ENCODE measurements around the gene FBXL7. TPM values are rescaled to one million over a fixed set of nuclear protein-coding genes. Genes with fewer than 3 reads are reported as not detected.

The FBXL7 gene
- total and polyA plus RNA-seq, 2 donors (not counting 3 experiments of a cell fraction or from before 2014, with no cell fraction given), result 23.5 to 32.2 TPM

- no peak overlapping the region for H2AFZ ChIP-seq (ENCODE audit: low read depth, low read length)
- dilution Hi-C loops (cut with MboI; ENCODE audit: extremely low pct_ligation_motif_present, low sequenced_read_pairs), result no loop called here
- H3K9me3 ChIP-seq (replicated peaks; ENCODE audit: control insufficient read depth, insufficient read depth, low read length), result no peaks in the 10 kb centered on the region
- H3K27ac ChIP-seq (ENCODE audit: insufficient read depth, low read depth, low read length), result no peak overlapping the region
- ChIA-PET POLR2A (no interaction called here), CTCF (no interaction called here)
- no peak overlapping the region for H3K9ac ChIP-seq (replicated peaks; ENCODE audit: extremely low read depth, insufficient read depth, low read length)
- FAIRE-seq (no peak), DNase-seq (ENCODE audit: low read depth, low spot score) (peak; percentile 14)
- no peaks in the 10 kb centered on the region for H3K36me3 ChIP-seq (ENCODE audit: control insufficient read depth in 2 of 2, extremely low read depth in 1 of 2, insufficient read depth in 2 of 2, low read length in 2 of 2)
- H3K27me3 ChIP-seq (ENCODE audit: control insufficient read depth in 2 of 2, insufficient read depth in 2 of 2, low read length in 2 of 2), result no peaks in the 10 kb centered on the region
- peaks cover 6% of the 10 kb centered on the region for H3K79me2 ChIP-seq (ENCODE audit: control insufficient read depth, insufficient read depth, low read length)
- no peak overlapping the region for H3K4me3 ChIP-seq (replicated peaks in 1 of 3; ENCODE audit: insufficient read depth in 1 of 3, low read depth in 1 of 3, low read length in 3 of 3)
- H3K4me2 ChIP-seq (ENCODE audit: insufficient read depth, low read length), result no peak overlapping the region
- TF ChIP-seq, protein P1, sequence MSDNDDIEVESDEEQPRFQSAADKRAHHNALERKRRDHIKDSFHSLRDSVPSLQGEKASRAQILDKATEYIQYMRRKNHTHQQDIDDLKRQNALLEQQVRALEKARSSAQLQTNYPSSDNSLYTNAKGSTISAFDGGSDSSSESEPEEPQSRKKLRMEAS (IDR thresholded peaks at IDR 0.05; ENCODE audit: insufficient read depth, insufficient read length), result no peak
- H4K20me1 ChIP-seq (replicated peaks; ENCODE audit: control insufficient read depth, extremely low read depth, insufficient read depth, low read length), result no peaks in the 10 kb centered on the region
- no TSS peak for BruUV-seq (replicated peaks)
- H3K4me1 ChIP-seq (ENCODE audit: control insufficient read depth, extremely low read depth, insufficient read depth, low read length), result peaks cover 27% of the 10 kb centered on the region
- intact Hi-C loops (cut with micrococcal nuclease), result no loop called here
- H3K9me1 ChIP-seq (replicated peaks; ENCODE audit: control insufficient read depth, extremely low read depth, insufficient read depth, low read length), result no peaks in the 10 kb centered on the region
Observed at GRCh38 chr5:15722305-15722704, 222.3 kb downstream of the FBXL7 start.

- intact Hi-C loops (cut with micrococcal nuclease), result no loop called here
- H3K9me1 ChIP-seq (replicated peaks; ENCODE audit: control insufficient read depth, extremely low read depth, insufficient read depth, low read length), result no peaks in the 10 kb centered on the region
- CTCF ChIA-PET, result no interaction called here
- H3K9me3 ChIP-seq (replicated peaks; ENCODE audit: control insufficient read depth, insufficient read depth, low read length), result no peaks in the 10 kb centered on the region
- H3K4me1 ChIP-seq (ENCODE audit: control insufficient read depth, extremely low read depth, insufficient read depth, low read length), result no peaks in the 10 kb centered on the region
- POLR2A ChIA-PET, result no interaction called here
- no peak overlapping the region for H2AFZ ChIP-seq (ENCODE audit: low read depth, low read length)
- H4K20me1 ChIP-seq (replicated peaks; ENCODE audit: control insufficient read depth, extremely low read depth, insufficient read depth, low read length), result no peaks in the 10 kb centered on the region
- dilution Hi-C loops (cut with MboI; ENCODE audit: extremely low pct_ligation_motif_present, low sequenced_read_pairs), result no loop called here
- H3K9ac ChIP-seq (replicated peaks; ENCODE audit: extremely low read depth, insufficient read depth, low read length), result no peak overlapping the region
- H3K79me2 ChIP-seq (ENCODE audit: control insufficient read depth, insufficient read depth, low read length), result peaks cover 11% of the 10 kb centered on the region
- H3K4me2 ChIP-seq (ENCODE audit: insufficient read depth, low read length), result no peak overlapping the region
- BruUV-seq (replicated peaks), result no TSS peak
- no peaks in the 10 kb centered on the region for H3K36me3 ChIP-seq (ENCODE audit: control insufficient read depth in 2 of 2, extremely low read depth in 1 of 2, insufficient read depth in 2 of 2, low read length in 2 of 2)
- TF ChIP-seq JUN (IDR thresholded peaks at IDR 0.05; ENCODE audit: borderline replicate concordance, insufficient read depth, insufficient read length, low read depth) (no peak), EZH2 (IDR thresholded peaks at IDR 0.05; ENCODE audit: borderline replicate concordance, low read depth, low read length, severe bottlenecking) (no peak), POLR2A (IDR thresholded peaks at IDR 0.05; ENCODE audit: low read depth, low read length) (no peak)
- DNase-seq (ENCODE audit: low read depth, low spot score), result no peak
- no peak overlapping the region for H3K27ac ChIP-seq (ENCODE audit: insufficient read depth, low read depth, low read length)
- FAIRE-seq, result no peak
- no peak overlapping the region for H3K4me3 ChIP-seq (replicated peaks in 1 of 3; ENCODE audit: insufficient read depth in 1 of 3, low read depth in 1 of 3, low read length in 3 of 3)
- H3K27me3 ChIP-seq (ENCODE audit: control insufficient read depth in 2 of 2, insufficient read depth in 2 of 2, low read length in 2 of 2), result no peaks in the 10 kb centered on the region
Observed at GRCh38 chr5:15727375-15727774, 227.4 kb downstream of the FBXL7 start.

Data from endothelial cell of umbilical vein (primary cell).